Heart right ventricle (tissue), 16 donors: Measurements from ENCODE around the gene ZFP30. TPM values are rescaled to one million over a fixed set of nuclear protein-coding genes. Genes with fewer than 3 reads are reported as not detected.
A peak's percentile ranks its signal among the peaks of the same experiment; 100 is the strongest.

Experiments
- ATAC-seq, 8 donors: fragments of 200-7000 bp; cut with Tn5 transposase; one replicate each; pipeline ENCODE4 v1.9.1; 2020; ENCODE audit warnings: mild to moderate bottlenecking in 8 of 8, moderate library complexity in 8 of 8, moderate number of reproducible peaks in 1 of 8
- DNase-seq, 2 donors: peaks; one replicate each; pipeline ENCODE4 v3.0.0-alpha.2; 2020
- H3K27ac ChIP-seq, 10 donors: fragments of 200-600 bp; sonication (generic) in 2 of 10; one replicate each; pipeline versions ENCODE4 v1.5.0 to v1.8.0; 2020 to 2022; ENCODE audit warnings: mild to moderate bottlenecking in 3 of 10
- H3K27me3 ChIP-seq, 7 donors: fragments of 200-600 bp; one replicate each; pipeline ENCODE4 v1.8.0; 2021 to 2022; ENCODE audit warnings: mild to moderate bottlenecking in 2 of 7
- H3K36me3 ChIP-seq, 9 donors: fragments of 200-600 bp; sonication (generic) in 1 of 9; one replicate each; pipeline versions ENCODE4 v1.5.0 to v1.8.0; 2020 to 2022; ENCODE audit warnings: mild to moderate bottlenecking in 2 of 9
- H3K4me1 ChIP-seq, 9 donors: fragments of 200-600 bp; sonication (generic) in 1 of 9; one replicate each; pipeline versions ENCODE4 v1.5.0 to v1.8.0; 2020 to 2022; ENCODE audit warnings: mild to moderate bottlenecking in 4 of 9
- H3K4me3 ChIP-seq, 10 donors: fragments of 200-600 bp; sonication (generic) in 2 of 10; one replicate each; pipeline versions ENCODE4 v1.5.0 to v1.8.0; 2020 to 2022; ENCODE audit warnings: mild to moderate bottlenecking in 7 of 10, moderate library complexity in 2 of 10
- H3K9me3 ChIP-seq, 11 donors: fragments of 200-600 bp in 10 of 11; sonication (generic) in 2 of 11; one replicate each; pipeline versions ENCODE4 v1.5.0 to v1.8.0; 2013 to 2022; ENCODE audit warnings: mild to moderate bottlenecking in 2 of 11, control low read depth in 1 of 11, moderate library complexity in 1 of 11
- CTCF ChIP-seq, 9 donors: fragments of 200-600 bp; sonication (generic) in 2 of 9; IDR thresholded peaks; one replicate each; pipeline versions ENCODE4 v1.5.0 to v1.8.0; 2021 to 2022; ENCODE audit warnings: antibody characterized with exemption in 9 of 9, mild to moderate bottlenecking in 5 of 9, moderate library complexity in 1 of 9
- WGBS, 2 donors: extraction: QIAGEN DNeasy Blood & Tissue Kit; methylation state at CpG; one replicate each; pipeline ENCODE4 v1.1.7; 2013; ENCODE audit warnings: inconsistent platforms in 1 of 2; 5-methylcytosine and 5-hydroxymethylcytosine counted together
- intact Hi-C, 10 donors: fragments of 100-400 bp; cut with DNase I; formaldehyde crosslinking; loops; one replicate each; pipeline versions ENCODE4 v1.11.1 to v1.14.2; 2022
- polyA plus RNA-seq, 2 donors: library from polyadenylated mRNA; stranded (reverse); fragments of 200-250 nt; gene quantifications; one replicate each; pipeline ENCODE4 v1.2.3, GENCODE V29; 2013
- total RNA-seq, 10 donors: library from RNA; stranded (reverse); fragmentation: NEBNext Ultra II Directional in 3 of 10; extraction: Animal tissue kit (Norgen Biotek cat#: 25700) in 3 of 10; gene quantifications; one replicate each; pipeline versions ENCODE4 v1.2.1 to v1.2.4, GENCODE V29; 2021 to 2023
- donor health status: Arrhythmogenic right ventricular cardiomyopathy.
- donor health status: ischemic (EF 13 %, LVEDD 7.1; RV severe dilation, severe dysfunction).
- donor health status: healthy with polysubstance abuse.
- donor health status: DM: no; HTN: yes; CAD: no.
- donor health status: DM: no; HTN: no; CAD: no.
- donor health status: ischemic (EF 25% LVEDD 6.9; RV normal size, moderate dysfunction).
- donor health status: ischemic (EF 25% LVEDD 5.7; RV mildly dilated, moderate dysfunction).
- donor health status: healthy.
- donor health status: DM: yes; HTN: yes; CAD: no.
- donor health status: Ischemic cardiomyopathy.
- donor health status: ischemic (EF 35%, LVEDD 5.7; RV mildly dilated, moderate dysfunction).
- donor health status: nonischemic (EF 11% LVEDD 7.7; RV severe dilation, severe dysfunction).
- donor health status: DM: yes; HTN: yes; CAD: no.
- donor health status: PGD.
- donor health status: ischemic (EF 29% LVEDD 5.4; RV normal size, mild dysfunction).
- donor health status: nonischemic (EF 23%, LVEDD 6.1; RV moderate dilation, normal function).

ZFP30 gene
- total and polyA plus RNA-seq, 12 donors = 1.5 to 12.1 (median 7.4) TPM

DNA sequence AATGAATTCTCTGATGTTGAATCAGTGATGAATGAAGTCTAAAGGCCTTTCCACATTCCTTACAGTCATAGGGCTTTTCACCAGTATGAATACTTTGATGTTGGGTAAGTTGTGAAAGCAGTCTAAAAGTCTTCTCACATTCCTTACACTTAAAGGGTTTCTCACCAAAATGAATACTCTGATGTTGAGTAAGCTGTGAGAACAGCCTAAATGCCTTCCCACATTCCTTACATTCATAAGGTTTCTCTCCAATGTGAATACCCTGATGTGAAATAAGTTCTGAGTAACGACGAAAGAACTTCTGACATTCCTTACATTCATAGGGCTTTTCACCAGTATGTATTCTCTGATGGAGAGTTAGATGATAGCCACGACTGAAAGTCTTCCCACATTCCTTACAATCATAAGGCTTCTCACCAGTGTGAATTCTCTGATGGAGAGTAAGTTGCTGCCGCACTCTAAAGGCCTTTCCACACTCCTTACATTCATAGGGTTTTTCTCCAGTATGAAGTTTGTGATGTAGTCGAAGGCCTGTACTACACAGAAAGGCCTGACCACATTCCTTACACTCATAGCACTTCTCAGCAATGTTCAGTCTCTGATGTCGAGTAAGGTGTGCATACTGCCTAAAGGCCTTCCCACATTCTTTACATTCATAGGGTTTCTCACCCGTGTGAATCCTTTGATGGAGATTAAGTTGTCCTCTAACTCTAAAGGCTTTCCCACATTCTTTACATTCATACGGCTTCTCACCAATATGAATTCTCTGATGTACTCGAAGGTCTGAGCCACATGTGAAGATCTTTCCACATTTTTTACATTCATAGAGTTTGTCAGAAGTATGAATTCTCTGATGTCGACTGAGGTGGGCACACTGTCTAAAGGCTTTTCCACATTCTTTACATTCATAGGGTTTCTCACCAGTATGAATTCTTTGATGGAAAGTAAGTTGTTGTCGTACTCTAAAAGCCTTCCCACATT is 19.9 kb downstream of the ZFP30 start:
- ATAC-seq = no peak
- H3K9me3 ChIP-seq = peaks cover 0 to 99% (median 68%) of the 10 kb centered on the region in 11 donors
- H3K4me3 ChIP-seq = no peak overlapping the region
- no peak for TF ChIP-seq CTCF (IDR thresholded peaks at IDR 0.05)
- H3K27ac ChIP-seq = no peak overlapping the region
- H3K4me1 ChIP-seq = no peaks in the 10 kb centered on the region
- no peak for DNase-seq
- no peaks in the 10 kb centered on the region for H3K27me3 ChIP-seq
- intact Hi-C loops = no loop called here
- H3K36me3 ChIP-seq = peaks cover 6 to 85% (median 58%) of the 10 kb centered on the region in 9 donors
- whole genome bisulfite sequencing, 2 donors = 95 to 97% methylated on average over 11 of the region's 11 CpGs

DNA sequence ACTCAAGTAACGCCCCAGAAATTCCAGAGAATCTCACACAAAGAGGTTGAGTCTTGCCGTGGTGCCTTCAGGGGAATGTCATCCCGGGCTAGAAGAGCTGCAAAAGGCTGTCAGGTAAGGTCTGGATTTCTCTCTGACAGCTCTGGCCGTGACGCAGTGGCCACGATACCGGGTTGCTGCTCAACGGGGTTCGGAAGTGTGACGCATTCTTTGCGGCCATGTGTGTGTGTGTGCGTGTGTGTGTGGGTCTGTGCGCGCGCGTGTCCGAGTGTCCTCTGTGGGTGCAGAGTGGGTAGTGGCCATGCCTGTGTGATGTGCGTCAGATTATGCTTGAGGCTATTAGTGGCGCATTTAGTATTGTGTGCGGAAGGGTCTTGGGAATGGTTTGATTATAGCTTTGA is 60.3 kb downstream of the ZFP30 start:
- Histone ChIP-seq H3K4me1 (peaks cover 0 to 22% (median 15%) of the 10 kb centered on the region in 9 donors), H3K4me3 (peak overlapping the region; percentile 51 to 98 (median 80)), H3K9me3 (peaks cover 0 to 27% (median 3%) of the 10 kb centered on the region in 11 donors), H3K27me3 (no peaks in the 10 kb centered on the region), H3K27ac (peak overlapping the region; percentile 63 to 93 (median 90)), H3K36me3 (peaks cover 0 to 36% (median 16%) of the 10 kb centered on the region in 9 donors)
- WGBS, 2 donors = 0% methylated on average over 20 of the region's 20 CpGs
- TF ChIP-seq CTCF (IDR thresholded peaks at IDR 0.05) = no peak
- DNase-seq (peak; percentile 64 to 73), ATAC-seq (peak; percentile 61 to 88 (median 80))
- intact Hi-C loops = loop anchor here in 2 of 10 donors (5.0 to 10.0 kb wide), 2 partner anchors 62 to 100 kb away; partner anchors contain the start of gene ZFP30 (in 1 of the 2)

DNA sequence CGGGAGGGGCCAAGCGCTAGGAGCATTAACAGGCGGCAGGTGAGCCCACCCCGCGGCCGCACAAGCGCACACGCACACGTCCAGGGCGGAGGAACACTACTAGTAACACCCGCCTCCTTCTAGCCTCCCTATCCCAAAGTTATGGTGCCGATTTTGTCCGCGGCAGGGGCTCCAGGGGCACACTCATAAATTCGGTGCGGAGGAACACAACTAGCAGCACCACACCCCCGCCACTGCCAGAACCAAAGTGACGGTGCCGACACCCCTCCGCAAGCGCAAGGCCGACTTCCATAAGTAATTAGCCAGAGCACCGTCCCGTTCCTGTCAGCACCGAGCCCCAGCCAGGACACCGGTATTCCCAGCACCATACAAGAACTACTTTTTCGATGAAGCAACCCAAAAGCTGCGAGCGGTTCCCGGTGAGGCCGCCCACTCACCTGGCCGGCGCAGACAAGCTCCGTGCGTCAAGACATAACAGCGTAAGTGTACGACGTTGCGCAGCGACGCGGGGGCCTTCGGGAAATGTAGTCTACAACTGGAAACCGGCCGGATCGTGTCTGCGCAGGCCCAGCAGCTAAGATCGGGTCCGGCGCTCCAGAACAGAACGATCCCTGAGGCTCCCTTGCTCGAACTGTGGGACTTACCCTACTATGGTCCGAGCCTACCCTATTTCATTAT is 60.8 kb downstream of the ZFP30 start, which contains the start of the genes ZNF540 and ZNF571:
Gene ZNF540 (plus strand): TSS at position 573 of the 678 bp plus-strand sequence. CDS start 3,572 bp downstream, outside the sequence.
Gene ZNF571 (minus strand): TSS at position 489 of the 678 bp plus-strand sequence. CDS start 8,116 bp downstream, outside the sequence.
- TF ChIP-seq CTCF (IDR thresholded peaks at IDR 0.05) = no peak
- Histone ChIP-seq H3K4me1 (peaks cover 0 to 22% (median 15%) of the 10 kb centered on the region in 9 donors), H3K27ac (peak within 1 kb of the TSS; percentile 63 to 93 (median 90)), H3K27me3 (no peaks in the 10 kb centered on the region), H3K36me3 (peaks cover 0 to 30% (median 10%) of the 10 kb centered on the region in 9 donors), H3K4me3 (peak within 1 kb of the TSS; percentile 51 to 98 (median 80)), H3K9me3 (peaks cover 0 to 32% (median 4%) of the 10 kb centered on the region in 11 donors)
- 0% methylated on average over 53 of the region's 53 CpGs for WGBS, 2 donors
- intact Hi-C loops = loop anchor here in 2 of 10 donors (10.0 kb wide), 1 partner anchor 100 kb away; no protein-coding TSS in a partner anchor
- peak; percentile 92 to 95 for DNase-seq
- peak; percentile 99 to 100 (median 100) for ATAC-seq

- DNase-seq = no peak
- no peaks in the 10 kb centered on the region for H3K27me3 ChIP-seq
- peak overlapping the region in 9 of 10 donors; percentile 82 to 93 (median 90) for H3K27ac ChIP-seq
- H3K36me3 ChIP-seq = peaks cover 0 to 26% (median 6%) of the 10 kb centered on the region in 9 donors
- peak overlapping the region; percentile 51 to 98 (median 80) for H3K4me3 ChIP-seq
- no peak for ATAC-seq
- H3K4me1 ChIP-seq = peaks cover 0 to 22% (median 15%) of the 10 kb centered on the region in 9 donors
- H3K9me3 ChIP-seq = peaks cover 0 to 37% (median 8%) of the 10 kb centered on the region in 11 donors
- 4 to 6% methylated on average over 9 of the region's 9 CpGs for WGBS, 2 donors
- no peak for TF ChIP-seq CTCF (IDR thresholded peaks at IDR 0.05)
- intact Hi-C loops = loop anchor here in 2 of 10 donors (10.0 kb wide), 1 partner anchor 101 kb away; no protein-coding TSS in a partner anchor
Observed at GRCh38 chr19:37593996-37594303, 61.3 kb downstream of the ZFP30 start.
